OCI-LY1 (cell line): ENCODE results near the gene ADCY2.

Experiments
- H2AFZ ChIP-seq: fragments of 200-600 bp; sonication (generic), shearing (Covaris generic); 2 replicates; pipeline ENCODE4 v1.6.0; 2014; ENCODE audit warnings: antibody characterized with exemption, mild to moderate bottlenecking, low read length
- H3F3A ChIP-seq: fragments of 200-600 bp; sonication (generic), shearing (Covaris generic); 2 replicates; pipeline ENCODE4 v1.6.0; 2014; ENCODE audit warnings: mild to moderate bottlenecking, antibody characterized with exemption, low read length, moderate library complexity; ENCODE audit not compliant: insufficient read depth
- H3K27ac ChIP-seq: fragments of 200-600 bp; sonication (generic); 2 replicates; pipeline ENCODE4 v1.5.1; 2014; ENCODE audit warnings: low read length, mixed run types, mild to moderate bottlenecking, low read depth; ENCODE audit not compliant: poor library complexity, severe bottlenecking
- H3K27me3 ChIP-seq: fragments of 200-600 bp; sonication (generic); 2 replicates; pipeline ENCODE4 v1.6.0; 2014; ENCODE audit warnings: antibody characterized with exemption, mild to moderate bottlenecking, low read length, moderate library complexity; ENCODE audit not compliant: insufficient read depth
- H3K36me3 ChIP-seq: fragments of 200-600 bp; sonication (generic); 2 replicates; pipeline ENCODE4 v1.6.1; 2014; ENCODE audit warnings: mild to moderate bottlenecking, antibody characterized with exemption, low read length, moderate library complexity, mixed read lengths; ENCODE audit not compliant: insufficient read depth
- H3K4me1 ChIP-seq: fragments of 200-600 bp; sonication (generic); 2 replicates; pipeline ENCODE4 v1.5.1; 2014; ENCODE audit warnings: mild to moderate bottlenecking, low read length, moderate library complexity; ENCODE audit not compliant: insufficient read depth, severe bottlenecking
- H3K4me2 ChIP-seq: fragments of 200-600 bp; sonication (generic), shearing (Covaris generic); 2 replicates; pipeline ENCODE4 v1.6.1; 2014; ENCODE audit warnings: low read length
- H3K4me3 ChIP-seq: fragments of 200-600 bp; sonication (generic); 2 replicates; pipeline ENCODE4 v1.5.1; 2014; ENCODE audit warnings: low read length, low read depth, mild to moderate bottlenecking, mixed read lengths; ENCODE audit not compliant: poor library complexity, severe bottlenecking
- H3K79me2 ChIP-seq: fragments of 200-600 bp; shearing (Covaris generic); 2 replicates; pipeline ENCODE4 v1.6.1; 2016; ENCODE audit warnings: mixed run types, low read length, mixed read lengths; ENCODE audit not compliant: insufficient read depth
- H3K9ac ChIP-seq: fragments of 200-600 bp; sonication (generic), shearing (Covaris generic); 2 replicates; pipeline ENCODE4 v1.6.1; 2014; ENCODE audit warnings: mild to moderate bottlenecking, low read length, mixed read lengths
- H3K9me2 ChIP-seq: fragments of 200-600 bp; sonication (generic), shearing (Covaris generic); 2 replicates; pipeline ENCODE4 v1.6.1; 2014; ENCODE audit warnings: low read depth, mild to moderate bottlenecking, low read length, mixed read lengths
- H3K9me3 ChIP-seq: fragments of 200-600 bp; shearing (Covaris generic); 2 replicates; pipeline ENCODE4 v1.6.1; 2014; ENCODE audit warnings: low read length, mixed read lengths
- H4K20me1 ChIP-seq: fragments of 200-600 bp; sonication (generic), shearing (Covaris generic); 2 replicates; pipeline ENCODE4 v1.6.0; 2016; ENCODE audit warnings: mild to moderate bottlenecking, low read length; ENCODE audit not compliant: insufficient read depth
- CTCF ChIP-seq: fragments of 200-600 bp; sonication (generic), shearing (Covaris generic); IDR thresholded peaks from 2 replicates; pipeline ENCODE4 v1.5.1; 2017; ENCODE audit warnings: mild to moderate bottlenecking, antibody characterized with exemption, low read length, moderate library complexity, mixed read lengths
- EZH2 ChIP-seq: fragments of 200-600 bp; sonication (generic), shearing (Covaris generic); IDR thresholded peaks from 2 replicates; pipeline ENCODE4 v1.8.0; 2017; ENCODE audit warnings: borderline replicate concordance, mixed run types, mild to moderate bottlenecking, antibody characterized with exemption, low read length, moderate library complexity, mixed read lengths

ADCY2 gene

GRCh38 chr5:7657153-7657552 lies 261.2 kb downstream of the ADCY2 start:
- Histone ChIP-seq H4K20me1 (no peaks in the 10 kb centered on the region), H3K36me3 (no peaks in the 10 kb centered on the region), H3K4me3 (no peak overlapping the region), H3K4me2 (no peak overlapping the region), H2AFZ (no peak overlapping the region), H3K27me3 (no peaks in the 10 kb centered on the region), H3K79me2 (no peaks in the 10 kb centered on the region), H3K9ac (no peak overlapping the region), H3F3A (no peaks in the 10 kb centered on the region), H3K9me3 (no peaks in the 10 kb centered on the region), H3K27ac (no peak overlapping the region), H3K4me1 (no peaks in the 10 kb centered on the region), H3K9me2 (no peaks in the 10 kb centered on the region)
- TF ChIP-seq CTCF (no peak), EZH2 (no peak)

- Histone ChIP-seq H3K9ac (no peak overlapping the region), H3F3A (no peaks in the 10 kb centered on the region)
Measured at GRCh38 chr5:7659420-7659819, 263.5 kb downstream of the ADCY2 start.

GRCh38 chr5:7662289-7662688 lies 266.4 kb downstream of the ADCY2 start:
- Histone ChIP-seq H3K79me2 (no peaks in the 10 kb centered on the region), H3K9me2 (no peaks in the 10 kb centered on the region), H3F3A (no peaks in the 10 kb centered on the region), H3K9me3 (no peaks in the 10 kb centered on the region), H3K9ac (no peak overlapping the region), H4K20me1 (no peaks in the 10 kb centered on the region), H3K36me3 (no peaks in the 10 kb centered on the region), H2AFZ (no peak overlapping the region), H3K4me1 (no peaks in the 10 kb centered on the region), H3K4me3 (no peak overlapping the region), H3K27me3 (no peaks in the 10 kb centered on the region), H3K4me2 (no peak overlapping the region), H3K27ac (no peak overlapping the region)
- TF ChIP-seq CTCF = no peak
- TF ChIP-seq EZH2 = no peak

More at GRCh38 chr5:7659420-7659819, 263.5 kb downstream of the ADCY2 start:
- no peaks in the 10 kb centered on the region for H4K20me1 ChIP-seq
- no peak overlapping the region for H3K27ac ChIP-seq
- no peaks in the 10 kb centered on the region for H3K27me3 ChIP-seq
- no peak overlapping the region for H3K4me2 ChIP-seq
- no peaks in the 10 kb centered on the region for H3K4me1 ChIP-seq
- H3K9me2 ChIP-seq = no peaks in the 10 kb centered on the region
- no peaks in the 10 kb centered on the region for H3K36me3 ChIP-seq
- no peaks in the 10 kb centered on the region for H3K9me3 ChIP-seq
- H3K79me2 ChIP-seq = no peaks in the 10 kb centered on the region
- H2AFZ ChIP-seq = no peak overlapping the region
- TF ChIP-seq EZH2 (no peak), CTCF (no peak)
- H3K4me3 ChIP-seq = no peak overlapping the region
